ENCODE data around the gene BHLHA9.

Gene BHLHA9

GRCh38 chr17:1244606-1245012 is 25.6 kb upstream of the BHLHA9 start:
- in situ Hi-C loops (cut with HindIII; ENCODE audit: low sequenced_read_pairs): no loop called here
- no peak for TF ChIP-seq CTCF (IDR thresholded peaks at IDR 0.05; ENCODE audit: low read depth, low read length, missing control alignments)
- DNase-seq (ENCODE audit: low read depth): no peak

GRCh38 chr17:1251866-1252608 is 18.2 kb upstream of the BHLHA9 start:
- in situ Hi-C loops (cut with HindIII; ENCODE audit: low sequenced_read_pairs): no loop called here
- TF ChIP-seq CTCF (IDR thresholded peaks at IDR 0.05; ENCODE audit: low read depth, low read length, missing control alignments): no peak

More at GRCh38 chr17:1244606-1245012, 25.6 kb upstream of the BHLHA9 start:
- no peak overlapping the region for H3K4me3 ChIP-seq (ENCODE audit: low read depth, low read length)

GRCh38 chr17:1255041-1255440 is 15.2 kb upstream of the BHLHA9 start:
- H3K4me3 ChIP-seq (ENCODE audit: low read depth, low read length): no peak overlapping the region
- no peak for DNase-seq (ENCODE audit: low read depth)
- in situ Hi-C loops (cut with HindIII; ENCODE audit: low sequenced_read_pairs): no loop called here
- TF ChIP-seq CTCF (IDR thresholded peaks at IDR 0.05; ENCODE audit: low read depth, low read length, missing control alignments): no peak

More at GRCh38 chr17:1251866-1252608, 18.2 kb upstream of the BHLHA9 start:
- no peak for DNase-seq (ENCODE audit: low read depth)
- H3K4me3 ChIP-seq (ENCODE audit: low read depth, low read length): no peak overlapping the region

GRCh38 chr17:1256699-1257098 is 13.5 kb upstream of the BHLHA9 start:
- DNase-seq (ENCODE audit: low read depth): no peak
- no peak overlapping the region for H3K4me3 ChIP-seq (ENCODE audit: low read depth, low read length)
- no peak for TF ChIP-seq CTCF (IDR thresholded peaks at IDR 0.05; ENCODE audit: low read depth, low read length, missing control alignments)
- in situ Hi-C loops (cut with HindIII; ENCODE audit: low sequenced_read_pairs): no loop called here

- TF ChIP-seq CTCF (IDR thresholded peaks at IDR 0.05; ENCODE audit: low read depth, low read length, missing control alignments): no peak
- in situ Hi-C loops (cut with HindIII; ENCODE audit: low sequenced_read_pairs): no loop called here
Measured at GRCh38 chr17:1260086-1260769, 10.0 kb upstream of the BHLHA9 start.

GRCh38 chr17:1260770-1261161 is 9.5 kb upstream of the BHLHA9 start:
- no peak overlapping the region for H3K4me3 ChIP-seq (ENCODE audit: low read depth, low read length)
- in situ Hi-C loops (cut with HindIII; ENCODE audit: low sequenced_read_pairs): no loop called here
- DNase-seq (ENCODE audit: low read depth): no peak
- TF ChIP-seq CTCF (IDR thresholded peaks at IDR 0.05; ENCODE audit: low read depth, low read length, missing control alignments): no peak

More at GRCh38 chr17:1260086-1260769, 10.0 kb upstream of the BHLHA9 start:
- H3K4me3 ChIP-seq (ENCODE audit: low read depth, low read length): peak overlapping the region; percentile 38
- no peak for DNase-seq (ENCODE audit: low read depth)
